AG09319 (cell line): Measurements from ENCODE around the gene RTCA.

Source experiments
- DNase-seq: peaks from one replicate; pipeline ENCODE4 v3.0.0-alpha.2; 2010; ENCODE audit warnings: low read depth; ENCODE audit errors: extremely low read depth
- CTCF ChIP-seq: IDR thresholded peaks from 2 replicates; pipeline ENCODE4 v1.5.1; 2011; ENCODE audit warnings: low read depth, mild to moderate bottlenecking, inconsistent platforms, low read length, moderate library complexity

The RTCA gene

GRCh38 chr1:100308777-100309176 is 42.8 kb downstream of the RTCA start:
- no peak for DNase-seq
- no peak for TF ChIP-seq CTCF

- TF ChIP-seq CTCF = no peak
- no peak for DNase-seq
Measured at GRCh38 chr1:100309863-100310262, 43.8 kb downstream of the RTCA start.

- no peak for DNase-seq
Measured at GRCh38 chr1:100313382-100313781, 47.4 kb downstream of the RTCA start.

GRCh38 chr1:100316622-100317021 is 50.6 kb downstream of the RTCA start:
- TF ChIP-seq CTCF = no peak
- no peak for DNase-seq

More at GRCh38 chr1:100313382-100313781, 47.4 kb downstream of the RTCA start:
- no peak for TF ChIP-seq CTCF

GRCh38 chr1:100320311-100321099 is 54.5 kb downstream of the RTCA start:
- TF ChIP-seq CTCF = no peak
- no peak for DNase-seq

- no peak for TF ChIP-seq CTCF
- DNase-seq = no peak
Measured at GRCh38 chr1:100321100-100321493, 55.1 kb downstream of the RTCA start.

- no peak for TF ChIP-seq CTCF
Measured at GRCh38 chr1:100321506-100321905, 55.5 kb downstream of the RTCA start.

More at GRCh38 chr1:100321506-100321905, 55.5 kb downstream of the RTCA start:
- no peak for DNase-seq
